IPS-18a (cell line): ENCODE measurements around the gene METTL22.

Experiments used
- H3K27ac ChIP-seq: one replicate; pipeline ENCODE4 v1.5.1; 2013; ENCODE audit warnings: low read length
- H3K27me3 ChIP-seq: one replicate; pipeline ENCODE4 v1.6.1; 2013; ENCODE audit warnings: mild to moderate bottlenecking, low read length; ENCODE audit not compliant: control insufficient read depth, insufficient read depth
- H3K36me3 ChIP-seq: one replicate; pipeline ENCODE4 v1.6.1; 2013; ENCODE audit warnings: low read depth, low read length; ENCODE audit not compliant: control insufficient read depth
- H3K4me1 ChIP-seq: one replicate; pipeline ENCODE4 v1.6.1; 2013; ENCODE audit warnings: low read depth, low read length; ENCODE audit not compliant: control insufficient read depth
- H3K4me3 ChIP-seq: one replicate; pipeline ENCODE4 v1.5.1; 2013; ENCODE audit warnings: low read length
- H3K9ac ChIP-seq: one replicate; pipeline ENCODE4 v1.6.1; 2013; ENCODE audit warnings: mild to moderate bottlenecking, low read length, moderate library complexity
- H3K9me3 ChIP-seq: one replicate; pipeline ENCODE4 v1.6.1; 2013; ENCODE audit warnings: low read depth, low read length; ENCODE audit not compliant: control insufficient read depth

METTL22 gene

GRCh38 chr16:8596581-8596980, 24.9 kb upstream of the METTL22 start:
- H3K4me3 ChIP-seq: no peak overlapping the region
- H3K27me3 ChIP-seq: peaks cover 15% of the 10 kb centered on the region
- H3K36me3 ChIP-seq: no peaks in the 10 kb centered on the region
- H3K27ac ChIP-seq: no peak overlapping the region
- no peaks in the 10 kb centered on the region for H3K9me3 ChIP-seq
- H3K4me1 ChIP-seq: no peaks in the 10 kb centered on the region
- H3K9ac ChIP-seq: no peak overlapping the region

DNA sequence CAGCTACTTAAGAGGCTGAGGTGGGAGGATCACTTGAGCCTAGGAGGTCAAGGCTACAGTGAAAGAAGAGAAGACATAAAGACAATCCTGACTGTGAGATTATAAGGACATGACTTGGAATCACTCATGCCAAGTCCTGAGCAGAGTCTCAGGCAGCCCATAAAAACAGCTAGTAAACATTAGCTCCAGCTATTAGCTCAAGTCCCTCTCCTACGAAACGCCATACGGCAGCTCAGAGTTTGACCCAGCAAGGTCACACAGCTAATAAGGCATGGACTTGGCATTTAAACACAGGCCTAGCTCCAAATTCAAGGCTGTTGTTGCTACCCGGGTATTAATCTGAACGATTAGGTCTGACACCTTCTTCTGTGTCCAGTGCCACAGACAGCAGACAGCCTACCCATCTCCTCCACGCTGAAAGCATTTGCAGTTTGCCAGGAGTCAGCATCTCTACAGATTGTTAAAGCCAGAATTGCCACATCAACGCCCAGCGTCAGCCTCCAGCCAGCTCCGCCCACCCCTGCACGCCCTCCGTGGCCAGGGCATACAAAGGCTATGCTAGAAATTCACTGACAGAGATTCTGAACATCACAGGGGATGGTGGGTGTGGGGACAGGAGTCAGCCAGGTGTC, 21.2 kb upstream of the METTL22 start:
- Histone ChIP-seq H3K27me3 (no peaks in the 10 kb centered on the region), H3K4me1 (peaks cover 8% of the 10 kb centered on the region), H3K4me3 (no peak overlapping the region), H3K27ac (no peak overlapping the region), H3K9ac (no peak overlapping the region), H3K36me3 (no peaks in the 10 kb centered on the region), H3K9me3 (no peaks in the 10 kb centered on the region)

DNA sequence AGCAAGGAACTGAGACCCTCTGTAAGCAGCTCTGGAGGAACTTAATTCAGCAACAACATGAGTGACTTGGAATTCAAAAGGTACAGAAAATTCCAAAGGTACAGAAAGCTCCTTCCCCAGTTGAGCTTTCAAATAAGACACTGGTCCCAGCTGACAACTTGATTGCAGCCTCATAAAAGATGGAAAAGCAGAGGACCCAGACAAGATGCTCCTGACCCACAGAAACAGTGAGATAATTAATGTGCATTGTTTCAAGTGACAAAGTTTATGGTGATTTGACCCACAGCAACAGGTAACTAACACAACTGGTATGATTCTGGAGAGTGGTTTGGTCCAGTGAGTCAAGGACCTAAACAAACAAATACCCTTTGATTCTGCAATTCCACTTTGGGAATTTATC, 15.9 kb upstream of the METTL22 start:
- Histone ChIP-seq H3K9me3 (no peaks in the 10 kb centered on the region), H3K4me1 (peaks cover 8% of the 10 kb centered on the region), H3K4me3 (no peak overlapping the region), H3K9ac (no peak overlapping the region), H3K27me3 (no peaks in the 10 kb centered on the region), H3K27ac (no peak overlapping the region), H3K36me3 (no peaks in the 10 kb centered on the region)

DNA sequence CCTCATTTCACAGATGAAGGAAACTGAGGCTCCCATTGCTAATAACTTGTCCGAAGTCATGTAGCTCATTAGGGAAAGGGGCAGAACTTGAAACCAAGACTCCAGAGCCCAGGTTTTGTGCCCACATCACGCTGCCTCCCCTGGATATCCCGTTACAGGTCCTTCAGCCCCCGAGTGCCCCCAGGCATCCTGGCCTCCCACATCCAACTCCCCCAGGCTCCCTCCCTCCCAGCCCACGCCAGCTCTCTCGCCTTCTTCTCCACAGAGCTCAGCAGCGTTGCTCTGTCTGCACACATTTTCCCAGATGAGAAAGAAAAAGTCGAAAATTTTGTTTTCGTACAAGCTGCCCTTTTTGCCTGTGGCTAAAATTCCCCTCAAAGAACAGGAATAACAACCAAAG, 14.3 kb upstream of the METTL22 start:
- H3K27ac ChIP-seq: no peak overlapping the region
- H3K36me3 ChIP-seq: no peaks in the 10 kb centered on the region
- no peaks in the 10 kb centered on the region for H3K27me3 ChIP-seq
- no peak overlapping the region for H3K9ac ChIP-seq
- peaks cover 8% of the 10 kb centered on the region for H3K4me1 ChIP-seq
- H3K9me3 ChIP-seq: no peaks in the 10 kb centered on the region
- H3K4me3 ChIP-seq: no peak overlapping the region

GRCh38 chr16:8611122-8611521, 10.4 kb upstream of the METTL22 start:
- H3K4me1 ChIP-seq: no peaks in the 10 kb centered on the region
- H3K36me3 ChIP-seq: no peaks in the 10 kb centered on the region
- no peak overlapping the region for H3K27ac ChIP-seq
- H3K27me3 ChIP-seq: no peaks in the 10 kb centered on the region
- no peaks in the 10 kb centered on the region for H3K9me3 ChIP-seq
- no peak overlapping the region for H3K9ac ChIP-seq
- H3K4me3 ChIP-seq: no peak overlapping the region

GRCh38 chr16:8611886-8612600, 9.5 kb upstream of the METTL22 start:
- Histone ChIP-seq H3K27ac (no peak overlapping the region), H3K9ac (no peak overlapping the region), H3K27me3 (no peaks in the 10 kb centered on the region), H3K36me3 (no peaks in the 10 kb centered on the region), H3K4me1 (no peaks in the 10 kb centered on the region), H3K9me3 (no peaks in the 10 kb centered on the region), H3K4me3 (no peak overlapping the region)

GRCh38 chr16:8614435-8615029, 7.0 kb upstream of the METTL22 start:
- Histone ChIP-seq H3K4me1 (no peaks in the 10 kb centered on the region), H3K36me3 (no peaks in the 10 kb centered on the region), H3K4me3 (no peak overlapping the region), H3K9ac (no peak overlapping the region), H3K27ac (no peak overlapping the region), H3K27me3 (no peaks in the 10 kb centered on the region), H3K9me3 (no peaks in the 10 kb centered on the region)

DNA sequence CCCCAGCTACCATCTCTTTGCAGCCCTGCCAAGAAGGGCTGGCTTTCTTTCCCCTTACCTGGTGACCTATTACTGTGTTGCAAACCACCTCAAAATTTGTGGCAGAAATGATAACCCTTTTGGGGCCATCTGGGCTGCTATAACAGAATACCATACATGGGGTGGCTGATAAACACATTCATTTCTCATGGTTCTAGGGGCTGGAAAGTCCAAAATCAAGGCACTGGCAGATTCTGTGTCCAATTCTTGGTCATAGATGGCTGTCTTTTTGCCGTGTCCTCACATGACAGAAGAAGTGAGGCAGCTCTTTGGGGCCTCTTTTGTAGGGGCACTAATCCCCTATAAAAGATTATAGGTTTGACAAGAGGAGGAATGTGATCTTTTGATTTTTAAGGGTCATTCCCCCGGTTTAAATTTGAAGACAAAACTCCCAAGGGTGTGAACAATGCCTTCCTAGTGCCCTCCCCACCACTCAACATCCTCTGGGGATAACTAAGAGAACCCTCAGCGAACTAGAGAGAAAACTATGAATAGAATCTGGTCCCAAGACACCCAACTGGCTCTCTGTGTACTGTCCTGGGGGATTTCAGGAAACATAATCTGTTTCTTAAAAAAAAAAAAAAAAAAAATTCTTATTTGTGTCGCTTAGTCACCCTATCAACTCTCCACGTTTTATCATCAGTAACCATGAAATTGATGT, 1.7 kb upstream of the METTL22 start:
- Histone ChIP-seq H3K27ac (no peak overlapping the region), H3K9ac (no peak overlapping the region), H3K36me3 (peaks cover 4% of the 10 kb centered on the region), H3K9me3 (no peaks in the 10 kb centered on the region), H3K4me1 (no peaks in the 10 kb centered on the region), H3K27me3 (no peaks in the 10 kb centered on the region), H3K4me3 (no peak overlapping the region)

DNA sequence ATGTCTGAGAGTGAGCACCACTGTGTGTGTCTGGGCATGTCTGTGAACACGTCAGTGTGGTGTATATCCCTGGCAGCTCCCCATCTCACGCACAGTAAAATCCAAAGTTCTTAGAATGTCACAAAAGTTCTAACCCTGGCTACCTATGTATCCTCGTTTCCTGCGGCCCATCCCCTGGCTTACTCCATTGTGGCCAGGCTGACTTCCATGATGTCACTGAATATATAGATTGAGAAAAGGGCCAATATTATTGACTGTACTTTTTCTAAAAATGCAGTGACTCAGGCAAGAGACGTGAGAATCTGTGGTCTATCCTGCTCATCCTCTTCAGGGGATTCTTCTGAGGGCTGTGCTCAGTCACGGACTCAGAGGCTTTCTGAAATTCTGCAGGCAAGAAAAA, 963 bp upstream of the METTL22 start:
- Histone ChIP-seq H3K27me3 (no peaks in the 10 kb centered on the region), H3K4me3 (no peak overlapping the region), H3K4me1 (no peaks in the 10 kb centered on the region), H3K9me3 (no peaks in the 10 kb centered on the region), H3K36me3 (peaks cover 7% of the 10 kb centered on the region), H3K27ac (no peak overlapping the region), H3K9ac (no peak overlapping the region)

GRCh38 chr16:8621222-8621571, 301 bp upstream of the METTL22 start:
- H3K4me1 ChIP-seq: no peaks in the 10 kb centered on the region
- no peaks in the 10 kb centered on the region for H3K27me3 ChIP-seq
- no peak overlapping the region for H3K27ac ChIP-seq
- H3K9ac ChIP-seq: peak overlapping the region; percentile 96
- H3K9me3 ChIP-seq: no peaks in the 10 kb centered on the region
- peak overlapping the region; percentile 96 for H3K4me3 ChIP-seq
- peaks cover 14% of the 10 kb centered on the region for H3K36me3 ChIP-seq

GRCh38 chr16:8622315-8622656, 788 bp downstream of the METTL22 start:
- peak overlapping the region; percentile 96 for H3K9ac ChIP-seq
- H3K27me3 ChIP-seq: no peaks in the 10 kb centered on the region
- peak overlapping the region; percentile 95 for H3K27ac ChIP-seq
- H3K4me1 ChIP-seq: no peaks in the 10 kb centered on the region
- H3K36me3 ChIP-seq: peaks cover 21% of the 10 kb centered on the region
- peak overlapping the region; percentile 96 for H3K4me3 ChIP-seq
- H3K9me3 ChIP-seq: no peaks in the 10 kb centered on the region
